Rectal smooth muscle tissue (tissue), 1 donor: ENCODE results near the gene METTL25.
"Not testable (repeated sequence)": the region's sequence is repeated elsewhere in the genome, so short reads cannot be mapped to it uniquely, and the experiment has no call there.

Experiments used
- H3K27ac ChIP-seq: one replicate; pipeline ENCODE4 v1.7.0; 2013; ENCODE audit warnings: low read depth, low read length, inconsistent platforms
- H3K27me3 ChIP-seq: one replicate; pipeline ENCODE4 v1.7.0; 2013; ENCODE audit warnings: low read length; ENCODE audit not compliant: control insufficient read depth, insufficient read depth
- H3K36me3 ChIP-seq: one replicate; pipeline ENCODE4 v1.7.0; 2013; ENCODE audit warnings: low read length; ENCODE audit not compliant: control insufficient read depth, insufficient read depth
- H3K4me1 ChIP-seq: one replicate; pipeline ENCODE4 v1.7.0; 2013; ENCODE audit warnings: low read length; ENCODE audit not compliant: control insufficient read depth, insufficient read depth
- H3K4me3 ChIP-seq: one replicate; pipeline ENCODE4 v1.7.0; 2013; ENCODE audit warnings: low read length
- H3K9ac ChIP-seq: one replicate; pipeline ENCODE4 v1.7.0; 2013; ENCODE audit warnings: low read length

METTL25 gene

GRCh38 chr12:82359115-82359478 lies 768 bp downstream of the METTL25 start:
- peaks cover 9% of the 10 kb centered on the region for H3K4me1 ChIP-seq
- H3K9ac ChIP-seq: peak overlapping the region; percentile 34
- H3K27ac ChIP-seq: peak overlapping the region; percentile 100
- H3K36me3 ChIP-seq: peaks cover 2% of the 10 kb centered on the region
- peak overlapping the region; percentile 99 for H3K4me3 ChIP-seq
- no peaks in the 10 kb centered on the region for H3K27me3 ChIP-seq

- not testable (repeated sequence) for H3K4me1 ChIP-seq, H3K9ac ChIP-seq, H3K4me3 ChIP-seq, H3K27me3 ChIP-seq, H3K27ac ChIP-seq, H3K36me3 ChIP-seq
Measured at GRCh38 chr12:82360834-82361233, 2.5 kb downstream of the METTL25 start.

- Histone ChIP-seq H3K9ac (no peak overlapping the region), H3K27ac (no peak overlapping the region), H3K36me3 (no peaks in the 10 kb centered on the region), H3K4me3 (no peak overlapping the region), H3K27me3 (no peaks in the 10 kb centered on the region), H3K4me1 (peaks cover 6% of the 10 kb centered on the region)
Measured at GRCh38 chr12:82361461-82361915, 3.2 kb downstream of the METTL25 start.

GRCh38 chr12:82363990-82364389 lies 5.7 kb downstream of the METTL25 start:
- Histone ChIP-seq H3K4me3 (no peak overlapping the region), H3K27ac (no peak overlapping the region), H3K36me3 (no peaks in the 10 kb centered on the region), H3K4me1 (peaks cover 6% of the 10 kb centered on the region), H3K27me3 (no peaks in the 10 kb centered on the region), H3K9ac (no peak overlapping the region)

- Histone ChIP-seq H3K27me3 (no peaks in the 10 kb centered on the region), H3K9ac (no peak overlapping the region), H3K4me1 (no peaks in the 10 kb centered on the region), H3K4me3 (no peak overlapping the region), H3K27ac (no peak overlapping the region), H3K36me3 (no peaks in the 10 kb centered on the region)
Measured at GRCh38 chr12:82366197-82366596, 7.9 kb downstream of the METTL25 start.

GRCh38 chr12:82375201-82375600 lies 16.9 kb downstream of the METTL25 start:
- Histone ChIP-seq H3K27me3 (no peaks in the 10 kb centered on the region), H3K4me3 (no peak overlapping the region), H3K9ac (no peak overlapping the region), H3K36me3 (no peaks in the 10 kb centered on the region), H3K27ac (no peak overlapping the region), H3K4me1 (no peaks in the 10 kb centered on the region)

- no peaks in the 10 kb centered on the region for H3K36me3 ChIP-seq
- no peaks in the 10 kb centered on the region for H3K4me1 ChIP-seq
- no peaks in the 10 kb centered on the region for H3K27me3 ChIP-seq
- H3K27ac ChIP-seq: no peak overlapping the region
- no peak overlapping the region for H3K9ac ChIP-seq
- H3K4me3 ChIP-seq: no peak overlapping the region
Measured at GRCh38 chr12:82378997-82379396, 20.7 kb downstream of the METTL25 start.

GRCh38 chr12:82383930-82384552 lies 25.7 kb downstream of the METTL25 start:
- Histone ChIP-seq H3K9ac (no peak overlapping the region), H3K27me3 (no peaks in the 10 kb centered on the region), H3K27ac (no peak overlapping the region), H3K4me1 (peaks cover 2% of the 10 kb centered on the region), H3K36me3 (peaks cover 7% of the 10 kb centered on the region), H3K4me3 (no peak overlapping the region)

GRCh38 chr12:82398879-82399278 lies 40.5 kb downstream of the METTL25 start:
- H3K9ac ChIP-seq: no peak overlapping the region
- no peaks in the 10 kb centered on the region for H3K36me3 ChIP-seq
- H3K4me3 ChIP-seq: no peak overlapping the region
- no peaks in the 10 kb centered on the region for H3K4me1 ChIP-seq
- no peaks in the 10 kb centered on the region for H3K27me3 ChIP-seq
- H3K27ac ChIP-seq: no peak overlapping the region

GRCh38 chr12:82400819-82401218 lies 42.5 kb downstream of the METTL25 start:
- Histone ChIP-seq H3K9ac (no peak overlapping the region), H3K27ac (no peak overlapping the region), H3K27me3 (no peaks in the 10 kb centered on the region), H3K36me3 (no peaks in the 10 kb centered on the region), H3K4me3 (no peak overlapping the region), H3K4me1 (no peaks in the 10 kb centered on the region)

- H3K27me3 ChIP-seq: no peaks in the 10 kb centered on the region
- no peaks in the 10 kb centered on the region for H3K4me1 ChIP-seq
- no peak overlapping the region for H3K4me3 ChIP-seq
- no peak overlapping the region for H3K27ac ChIP-seq
- H3K9ac ChIP-seq: no peak overlapping the region
- H3K36me3 ChIP-seq: no peaks in the 10 kb centered on the region
Measured at GRCh38 chr12:82406651-82407050, 48.3 kb downstream of the METTL25 start.

- Histone ChIP-seq H3K27me3 (no peaks in the 10 kb centered on the region), H3K36me3 (no peaks in the 10 kb centered on the region), H3K4me1 (no peaks in the 10 kb centered on the region), H3K27ac (no peak overlapping the region), H3K9ac (no peak overlapping the region), H3K4me3 (no peak overlapping the region)
Measured at GRCh38 chr12:82407481-82407880, 49.2 kb downstream of the METTL25 start.

- Histone ChIP-seq H3K9ac (no peak overlapping the region), H3K4me1 (no peaks in the 10 kb centered on the region), H3K27ac (no peak overlapping the region), H3K36me3 (no peaks in the 10 kb centered on the region), H3K27me3 (no peaks in the 10 kb centered on the region), H3K4me3 (no peak overlapping the region)
Measured at GRCh38 chr12:82408844-82409243, 50.5 kb downstream of the METTL25 start.
